Fibroblast of mammary gland (primary cell): ENCODE results near the gene TREML2.

Source experiments
- DNase-seq: peaks from one replicate; pipeline ENCODE4 v3.0.0-alpha.2; 2010; ENCODE audit warnings: low read depth
- H3K4me3 ChIP-seq: 2 replicates; pipeline ENCODE4 v1.5.1; 2011; ENCODE audit warnings: low read depth, mild to moderate bottlenecking, low read length, moderate library complexity; ENCODE audit not compliant: control insufficient read depth
- CTCF ChIP-seq: conservative IDR thresholded peaks from 2 replicates; pipeline ENCODE4 v1.5.1; 2011; ENCODE audit warnings: low read depth, low read length, inconsistent platforms; ENCODE audit not compliant: control insufficient read depth, insufficient read depth

TREML2 gene

GRCh38 chr6:41160933-41161332, 40.0 kb downstream of the TREML2 start:
- TF ChIP-seq CTCF = no peak
- DNase-seq = no peak
- H3K4me3 ChIP-seq = no peak overlapping the region

- DNase-seq = no peak
- TF ChIP-seq CTCF = no peak
- H3K4me3 ChIP-seq = no peak overlapping the region
Observed at GRCh38 chr6:41159415-41160082, 41.4 kb downstream of the TREML2 start.

- TF ChIP-seq CTCF = no peak
- H3K4me3 ChIP-seq = no peak overlapping the region
- DNase-seq = no peak
Observed at GRCh38 chr6:41157323-41157722, 43.6 kb downstream of the TREML2 start.

- no peak overlapping the region for H3K4me3 ChIP-seq
- TF ChIP-seq CTCF = no peak
- no peak for DNase-seq
Observed at GRCh38 chr6:41156771-41157170, 44.2 kb downstream of the TREML2 start.

- DNase-seq = no peak
- no peak for TF ChIP-seq CTCF
- H3K4me3 ChIP-seq = no peak overlapping the region
Observed at GRCh38 chr6:41156001-41156400, 44.9 kb downstream of the TREML2 start.

- no peak for DNase-seq
- no peak overlapping the region for H3K4me3 ChIP-seq
- no peak for TF ChIP-seq CTCF
Observed at GRCh38 chr6:41155132-41155805, 45.7 kb downstream of the TREML2 start.
